Endodermal cell (in vitro differentiated cells): ENCODE results near the gene SLC38A3. TPM values are rescaled to one million over a fixed set of nuclear protein-coding genes. Genes with fewer than 3 reads are reported as not detected.
A peak's percentile ranks its signal among the peaks of the same experiment; 100 is the strongest.
"Not testable (repeated sequence)": the region's sequence is repeated elsewhere in the genome, so short reads cannot be mapped to it uniquely, and the experiment has no call there.

ENCODE experiments used
- DNase-seq: peaks from one replicate; pipeline ENCODE4 v3.0.0-alpha.2; 2017
- H3K27ac ChIP-seq: 2 replicates; pipeline ENCODE4 v1.5.1; 2013; ENCODE audit warnings: mild to moderate bottlenecking, low read depth, low read length, moderate library complexity
- H3K27me3 ChIP-seq: 2 replicates; pipeline ENCODE4 v1.6.1; 2013; ENCODE audit warnings: mild to moderate bottlenecking, low read length, moderate library complexity; ENCODE audit not compliant: insufficient read depth, control insufficient read depth, poor library complexity, severe bottlenecking
- H3K36me3 ChIP-seq: 2 replicates; pipeline ENCODE4 v1.7.0; 2013; ENCODE audit warnings: mild to moderate bottlenecking, low read length, moderate library complexity; ENCODE audit not compliant: control insufficient read depth, insufficient read depth
- H3K4me1 ChIP-seq: one replicate; pipeline ENCODE4 v1.7.0; 2013; ENCODE audit warnings: low read length; ENCODE audit not compliant: control insufficient read depth, insufficient read depth
- H3K4me3 ChIP-seq: 2 replicates; pipeline ENCODE4 v1.5.1; 2013; ENCODE audit warnings: mild to moderate bottlenecking, low read length, moderate library complexity
- H3K9ac ChIP-seq: 2 replicates; pipeline ENCODE4 v1.6.1; 2013; ENCODE audit warnings: mild to moderate bottlenecking, low read length, moderate library complexity; ENCODE audit not compliant: poor library complexity, severe bottlenecking; ENCODE audit errors: extremely low read depth
- H3K9me3 ChIP-seq: 2 replicates; pipeline ENCODE4 v1.6.1; 2013; ENCODE audit warnings: mild to moderate bottlenecking, low read length, moderate library complexity; ENCODE audit not compliant: control insufficient read depth
- H3K27ac Mint-ChIP-seq: 2 replicates; pipeline ENCODE4 v1.8.0; 2020; ENCODE audit warnings: mixed read lengths
- H3K27me3 Mint-ChIP-seq: 2 replicates; pipeline ENCODE4 v1.8.0; 2021; ENCODE audit warnings: mild to moderate bottlenecking, mixed read lengths; ENCODE audit not compliant: insufficient read depth
- H3K36me3 Mint-ChIP-seq: 2 replicates; pipeline ENCODE4 v1.8.0; 2020; ENCODE audit warnings: low read depth, mixed read lengths
- H3K4me1 Mint-ChIP-seq: 2 replicates; pipeline ENCODE4 v1.8.0; 2020; ENCODE audit warnings: mixed read lengths
- H3K4me3 Mint-ChIP-seq: 2 replicates; pipeline ENCODE4 v1.8.0; 2020; ENCODE audit warnings: mild to moderate bottlenecking, moderate library complexity, mixed read lengths
- H3K9me3 Mint-ChIP-seq: 2 replicates; pipeline ENCODE4 v1.8.0; 2020; ENCODE audit warnings: mild to moderate bottlenecking, mixed read lengths
- WGBS, 2 experiments: methylation state at CpG; one replicate each; pipeline versions ENCODE4 v1.1.5 to v1.1.7; 2013; ENCODE audit warnings: missing lambda C conversion rate in 2 of 2, mixed read lengths in 1 of 2; ENCODE audit not compliant: insufficient coverage in 1 of 2, insufficient read length in 1 of 2; 5-methylcytosine and 5-hydroxymethylcytosine counted together
- total RNA-seq, 2 donors: library from RNA; stranded (reverse); fragmentation: NEBNext Ultra II Directional in 1 of 2; extraction: Animal tissue kit (Norgen Biotek cat#: 25700) in 1 of 2; gene quantifications; 2 replicates in 1 of 2; 3 replicates in 1 of 2; pipeline ENCODE4 v1.2.1, GENCODE V29; 2021
- TF ChIP-seq, protein P1 (sequence below): fragments of 200-600 bp; sonication (generic); conservative IDR thresholded peaks from 2 replicates; pipeline ENCODE4 v1.5.0; 2021; ENCODE audit warnings: antibody characterized with exemption, mild to moderate bottlenecking

SLC38A3 gene
- total RNA-seq, 2 donors from 2014 or later = 1.5 to 1.9 TPM

GRCh38 chr3:50261505-50261904 lies 56.4 kb downstream of the SLC38A3 start:
- Mint-ChIP-seq H3K9me3 (no peaks in the 10 kb centered on the region), H3K27ac (peak overlapping the region; percentile 50), H3K27me3 (no peaks in the 10 kb centered on the region), H3K4me1 (peaks cover 20% of the 10 kb centered on the region), H3K4me3 (peak overlapping the region; percentile 49), H3K36me3 (peaks cover 24% of the 10 kb centered on the region)
- H3K27me3 ChIP-seq = no peaks in the 10 kb centered on the region
- 96% methylated on average over 2 of the region's 2 CpGs; no CpG with 5 or more reads in 1 of the 2 experiments for WGBS, 2 experiments
- no peak for DNase-seq
- no peaks in the 10 kb centered on the region for H3K9me3 ChIP-seq
- H3K9ac ChIP-seq = peak overlapping the region; percentile 92
- peaks cover 12% of the 10 kb centered on the region for H3K4me1 ChIP-seq
- H3K27ac ChIP-seq = peak overlapping the region; percentile 100
- peaks cover 26% of the 10 kb centered on the region for H3K36me3 ChIP-seq
- no peak overlapping the region for H3K4me3 ChIP-seq
- TF ChIP-seq, protein P1, sequence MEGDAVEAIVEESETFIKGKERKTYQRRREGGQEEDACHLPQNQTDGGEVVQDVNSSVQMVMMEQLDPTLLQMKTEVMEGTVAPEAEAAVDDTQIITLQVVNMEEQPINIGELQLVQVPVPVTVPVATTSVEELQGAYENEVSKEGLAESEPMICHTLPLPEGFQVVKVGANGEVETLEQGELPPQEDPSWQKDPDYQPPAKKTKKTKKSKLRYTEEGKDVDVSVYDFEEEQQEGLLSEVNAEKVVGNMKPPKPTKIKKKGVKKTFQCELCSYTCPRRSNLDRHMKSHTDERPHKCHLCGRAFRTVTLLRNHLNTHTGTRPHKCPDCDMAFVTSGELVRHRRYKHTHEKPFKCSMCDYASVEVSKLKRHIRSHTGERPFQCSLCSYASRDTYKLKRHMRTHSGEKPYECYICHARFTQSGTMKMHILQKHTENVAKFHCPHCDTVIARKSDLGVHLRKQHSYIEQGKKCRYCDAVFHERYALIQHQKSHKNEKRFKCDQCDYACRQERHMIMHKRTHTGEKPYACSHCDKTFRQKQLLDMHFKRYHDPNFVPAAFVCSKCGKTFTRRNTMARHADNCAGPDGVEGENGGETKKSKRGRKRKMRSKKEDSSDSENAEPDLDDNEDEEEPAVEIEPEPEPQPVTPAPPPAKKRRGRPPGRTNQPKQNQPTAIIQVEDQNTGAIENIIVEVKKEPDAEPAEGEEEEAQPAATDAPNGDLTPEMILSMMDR = no peak

DNA sequence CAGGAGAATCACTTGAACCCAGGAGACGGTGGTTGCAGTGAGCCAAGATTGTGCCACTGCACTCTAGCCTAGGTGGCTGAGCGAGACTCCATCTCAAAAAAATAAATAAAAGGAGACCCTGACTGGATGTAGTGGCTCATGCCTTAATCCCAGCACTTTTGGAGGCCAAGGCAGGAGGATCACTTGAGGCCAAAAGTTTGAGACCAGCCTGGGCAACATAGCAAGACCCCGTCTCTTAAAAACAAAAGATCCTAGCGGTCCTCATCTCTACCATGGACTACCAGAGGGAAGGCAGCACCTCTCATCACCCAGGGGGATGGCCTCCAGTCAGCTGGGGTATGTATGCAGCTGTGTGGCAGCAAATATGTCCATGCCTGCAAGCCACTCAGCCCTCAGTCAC lies 57.1 kb downstream of the SLC38A3 start:
- H3K9ac ChIP-seq, H3K9me3 ChIP-seq, H3K27me3 Mint-ChIP-seq, H3K27ac ChIP-seq, H3K27me3 ChIP-seq, DNase-seq, H3K4me3 Mint-ChIP-seq, H3K4me3 ChIP-seq, H3K27ac Mint-ChIP-seq, H3K9me3 Mint-ChIP-seq: not testable (repeated sequence)
- WGBS, 2 experiments = 96 to 98% methylated on average over 4 of the region's 4 CpGs
- Histone ChIP-seq H3K4me1 (peaks cover 12% of the 10 kb centered on the region), H3K36me3 (peaks cover 19% of the 10 kb centered on the region)
- peaks cover 20% of the 10 kb centered on the region for H3K4me1 Mint-ChIP-seq
- peaks cover 18% of the 10 kb centered on the region for H3K36me3 Mint-ChIP-seq

DNA sequence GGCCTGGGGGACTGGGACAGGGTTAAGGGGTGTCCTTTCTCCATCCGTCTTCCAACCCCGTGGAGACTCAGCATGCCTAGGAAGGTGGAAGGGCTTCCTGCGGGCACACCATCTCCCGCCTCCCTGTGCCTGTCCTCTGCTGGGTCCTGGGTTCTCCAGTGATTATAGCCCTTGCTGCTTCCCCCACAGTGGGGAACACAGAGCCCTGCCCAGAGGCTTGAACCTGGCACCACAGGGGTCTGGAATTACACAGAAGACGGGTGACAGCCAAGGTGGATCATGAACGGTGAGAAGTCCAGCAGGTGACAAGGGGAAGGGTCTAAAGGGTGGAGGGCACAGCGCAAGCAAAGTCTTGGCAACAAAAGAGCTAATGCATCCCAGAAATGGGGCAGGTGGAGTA lies 57.7 kb downstream of the SLC38A3 start:
- Mint-ChIP-seq H3K36me3 (peaks cover 12% of the 10 kb centered on the region), H3K4me3 (no peak overlapping the region), H3K9me3 (no peaks in the 10 kb centered on the region), H3K4me1 (peaks cover 22% of the 10 kb centered on the region), H3K27me3 (no peaks in the 10 kb centered on the region), H3K27ac (peak overlapping the region; percentile 65)
- TF ChIP-seq, protein P1 = no peak
- 94 to 96% methylated on average over 7 of the region's 7 CpGs for WGBS, 2 experiments
- H3K27ac ChIP-seq = peak overlapping the region; percentile 17
- no peaks in the 10 kb centered on the region for H3K9me3 ChIP-seq
- H3K9ac ChIP-seq = no peak overlapping the region
- H3K27me3 ChIP-seq = no peaks in the 10 kb centered on the region
- DNase-seq = no peak
- H3K4me1 ChIP-seq = peaks cover 12% of the 10 kb centered on the region
- no peak overlapping the region for H3K4me3 ChIP-seq
- H3K36me3 ChIP-seq = peaks cover 13% of the 10 kb centered on the region
